HepG2 (cell line): Measurements from ENCODE around the gene RBM25. TPM values are rescaled to one million over a fixed set of nuclear protein-coding genes. Genes with fewer than 3 reads are reported as not detected.
A peak's percentile ranks its signal among the peaks of the same experiment; 100 is the strongest.

ENCODE experiments used
- BHLHE40 ChIP-seq: IDR thresholded peaks from 2 replicates; pipeline ENCODE4 v1.6.1; 2011; ENCODE audit warnings: low read length, improper control_type of control experiment
- CBFB ChIP-seq: sonication (generic); formaldehyde crosslinking; IDR thresholded peaks from 2 replicates; pipeline ENCODE4 v1.4.0; 2020; ENCODE audit warnings: missing genetic modification reagents
- CEBPZ ChIP-seq: IDR thresholded peaks from 2 replicates; pipeline ENCODE4 v1.6.1; 2012; ENCODE audit warnings: low read length, improper control_type of control experiment
- CENPT ChIP-seq: sonication (generic); formaldehyde crosslinking; IDR thresholded peaks from 2 replicates; pipeline ENCODE4 v1.8.0; 2022; ENCODE audit warnings: low read depth, mild to moderate bottlenecking, moderate library complexity, missing genetic modification reagents
- IRF9 ChIP-seq: sonication (generic); formaldehyde crosslinking; IDR thresholded peaks from 2 replicates; pipeline ENCODE4 v1.8.0; 2022; ENCODE audit warnings: missing genetic modification reagents, mild to moderate bottlenecking, borderline replicate concordance
- PITX1 ChIP-seq: sonication (generic); formaldehyde crosslinking; IDR thresholded peaks from 2 replicates; pipeline ENCODE4 v1.5.1; 2020; ENCODE audit warnings: mild to moderate bottlenecking, missing genetic modification reagents
- PREB ChIP-seq: sonication (generic); formaldehyde crosslinking; IDR thresholded peaks from 2 replicates; pipeline ENCODE4 v1.4.0; 2020; ENCODE audit warnings: missing genetic modification reagents
- RFX5 ChIP-seq: IDR thresholded peaks from 2 replicates; pipeline ENCODE4 v1.6.1; 2011; ENCODE audit warnings: low read depth, low read length, improper control_type of control experiment
- SOX5 ChIP-seq: IDR thresholded peaks from 2 replicates; pipeline ENCODE4 v1.6.1; 2016; ENCODE audit warnings: borderline replicate concordance
- SP4 ChIP-seq: sonication (generic); formaldehyde crosslinking; IDR thresholded peaks from 2 replicates; pipeline ENCODE4 v1.8.1; 2023; ENCODE audit warnings: mild to moderate bottlenecking, missing genetic modification reagents
- TP53 ChIP-seq: sonication (generic); formaldehyde crosslinking; conservative IDR thresholded peaks from 2 replicates; pipeline ENCODE4 v1.4.0; 2020; ENCODE audit warnings: missing genetic modification reagents
- YEATS2 ChIP-seq: sonication (generic); formaldehyde crosslinking; IDR thresholded peaks from 2 replicates; pipeline ENCODE4 v1.4.0; 2020; ENCODE audit warnings: missing genetic modification reagents, borderline replicate concordance
- ZFP90 ChIP-seq: sonication (generic); formaldehyde crosslinking; IDR thresholded peaks from 2 replicates; pipeline ENCODE4 v1.8.0; 2022; ENCODE audit warnings: missing genetic modification reagents, mild to moderate bottlenecking, inconsistent platforms, borderline replicate concordance
- ZNF10 ChIP-seq: sonication (generic); formaldehyde crosslinking; IDR thresholded peaks from 2 replicates; pipeline ENCODE4 v1.4.0; 2020; ENCODE audit warnings: mild to moderate bottlenecking, low read depth, missing genetic modification reagents, borderline replicate concordance
- ZNF317 ChIP-seq: sonication (generic); formaldehyde crosslinking; IDR thresholded peaks from 2 replicates; pipeline ENCODE4 v1.5.0; 2020; ENCODE audit warnings: mild to moderate bottlenecking, missing genetic modification reagents
- ZSCAN5A ChIP-seq: sonication (generic); formaldehyde crosslinking; IDR thresholded peaks from 2 replicates; pipeline ENCODE4 v1.8.0; 2022; ENCODE audit warnings: mild to moderate bottlenecking, missing genetic modification reagents, borderline replicate concordance
- ZSCAN9 ChIP-seq: IDR thresholded peaks from 2 replicates; pipeline ENCODE4 v1.6.1; 2016; ENCODE audit warnings: borderline replicate concordance
- polyA plus RNA-seq, 8 experiments: library from polyadenylated mRNA; depleted of rRNA in 3 of 8; stranded (reverse) in 7 of 8; unstranded in 1 of 8; fragments of >200 nt; fragmentation: Illumina TruSeq in 4 of 8; extraction: Trizol in 4 of 8; gene quantifications; 2 replicates each; pipeline versions ENCODE4 v1.2.1 to v1.2.3, GENCODE V29; 2011 to 2016; ENCODE audit warnings: low read depth in 4 of 8, missing spikeins in 1 of 8, mixed read lengths in 1 of 8; ENCODE audit not compliant: insufficient read depth in 1 of 8
- total RNA-seq, 5 experiments: library from RNA; depleted of rRNA; stranded (reverse); fragments of >200 nt; fragmentation: Illumina TruSeq; extraction: Trizol; gene quantifications; 2 replicates each; pipeline ENCODE4 v1.2.3, GENCODE V29; 2016; ENCODE audit warnings: low read depth in 1 of 5

The RBM25 gene
- total and polyA plus RNA-seq, 2 of the 13 experiments (the other 11 are each of a cell fraction or from before 2014, with no cell fraction given), result 34.1 to 65.9 TPM

- no peak for TF ChIP-seq CEBPZ
- no peak for TF ChIP-seq CENPT (CRISPR knock-in tag)
- TF ChIP-seq YEATS2 (CRISPR knock-in tag), result peak; percentile 58; the same call in 1 of the 2 replicates
- 0 out of 2 replicates have a peak, but pooled peaks have one; percentile 1 for TF ChIP-seq ZFP90 (CRISPR knock-in tag)
- no peak for TF ChIP-seq ZSCAN9 (CRISPR knock-in tag)
- TF ChIP-seq PITX1 (CRISPR knock-in tag), result no peak
- TF ChIP-seq PREB, result no peak
- TF ChIP-seq ZNF317 (CRISPR knock-in tag), result no peak
- no peak for TF ChIP-seq ZNF10 (CRISPR knock-in tag)
- TF ChIP-seq ZSCAN5A (CRISPR knock-in tag), result no peak
- no peak for TF ChIP-seq SP4 (CRISPR knock-in tag)
- TF ChIP-seq TP53, result 0 out of 2 replicates have a peak, but pooled peaks have one; percentile 38
- no peak for TF ChIP-seq RFX5
- no peak for TF ChIP-seq BHLHE40
- no peak for TF ChIP-seq IRF9 (CRISPR knock-in tag)
- no peak for TF ChIP-seq CBFB (CRISPR knock-in tag)
- TF ChIP-seq SOX5, result no peak; the same call in 1 of the 2 replicates
These were observed 78.3 kb downstream of the RBM25 start, which contains the start of gene PSEN1 (continued) for GRCh38 chr14:73136387-73137225.
